SK-N-SH treated with all-trans-retinoic acid at 6 μM for 48 hours (cell line): Measurements from ENCODE around the gene MAPK12.
A peak's percentile ranks its signal among the peaks of the same experiment; 100 is the strongest.

ENCODE experiments used
- ATAC-seq: fragments of 200-7000 bp; cut with Tn5 transposase; 3 replicates; pipeline ENCODE4 v1.9.1; 2020; ENCODE audit warnings: mild to moderate bottlenecking, moderate library complexity
- BACH2 ChIP-seq: fragments of 250-450 bp; sonication (Bioruptor Pico); IDR thresholded peaks from 2 replicates; pipeline ENCODE4 v1.9.0; 2021; ENCODE audit warnings: mild to moderate bottlenecking, borderline replicate concordance
- CSDC2 ChIP-seq: fragments of 250-450 bp; sonication (Bioruptor Pico); IDR thresholded peaks from 2 replicates; pipeline ENCODE4 v1.5.0; 2020; ENCODE audit warnings: mild to moderate bottlenecking, moderate library complexity
- GLIS3 ChIP-seq: fragments of 250-450 bp; sonication (Bioruptor Pico); IDR thresholded peaks from 2 replicates; pipeline ENCODE4 v1.5.0; 2020; ENCODE audit warnings: mild to moderate bottlenecking, moderate library complexity
- ISL1 ChIP-seq: fragments of 250-450 bp; sonication (Bioruptor Pico); IDR thresholded peaks from 2 replicates; pipeline ENCODE4 v2.1.2; 2022; ENCODE audit warnings: mild to moderate bottlenecking, moderate library complexity
- OSR1 ChIP-seq: fragments of 250-450 bp; sonication (Bioruptor Pico); IDR thresholded peaks from 2 replicates; pipeline ENCODE4 v1.8.0; 2022; ENCODE audit warnings: moderate library complexity, mild to moderate bottlenecking, inconsistent platforms
- PPARA ChIP-seq: fragments of 250-450 bp; sonication (Bioruptor Pico); IDR thresholded peaks from 2 replicates; pipeline ENCODE4 v1.5.0; 2020; ENCODE audit warnings: mild to moderate bottlenecking, borderline replicate concordance
- RARB ChIP-seq: fragments of 250-450 bp; sonication (Bioruptor Pico); IDR thresholded peaks from 2 replicates; pipeline ENCODE4 v1.8.0; 2021; ENCODE audit warnings: mild to moderate bottlenecking, moderate library complexity
- TCF4 ChIP-seq: fragments of 250-450 bp; sonication (Bioruptor Pico); IDR thresholded peaks from 2 replicates; pipeline ENCODE4 v1.8.0; 2021; ENCODE audit warnings: mild to moderate bottlenecking, moderate library complexity, borderline replicate concordance
- TOX ChIP-seq: fragments of 250-450 bp; sonication (Bioruptor Pico); IDR thresholded peaks from 2 replicates; pipeline ENCODE4 v1.8.0; 2021; ENCODE audit warnings: mild to moderate bottlenecking, moderate library complexity, borderline replicate concordance
- ZFP3 ChIP-seq: fragments of 250-450 bp; sonication (Bioruptor Pico); IDR thresholded peaks from 2 replicates; pipeline ENCODE4 v1.5.0; 2020; ENCODE audit warnings: mild to moderate bottlenecking, moderate library complexity
- ZFP30 ChIP-seq: fragments of 450-650 bp; formaldehyde crosslinking; IDR thresholded peaks from 2 replicates; pipeline ENCODE4 v1.5.0; 2022; ENCODE audit warnings: mild to moderate bottlenecking, moderate library complexity
- ZNF565 ChIP-seq: fragments of 450-650 bp; formaldehyde crosslinking; conservative IDR thresholded peaks from 2 replicates; pipeline ENCODE4 v1.5.0; 2020; ENCODE audit warnings: low read depth, mild to moderate bottlenecking, moderate library complexity
- ZNF70 ChIP-seq: fragments of 450-650 bp; formaldehyde crosslinking; IDR thresholded peaks from 2 replicates; pipeline ENCODE4 v1.5.0; 2020; ENCODE audit warnings: mild to moderate bottlenecking, moderate library complexity
- TF ChIP-seq, protein P1 (sequence below): fragments of 250-450 bp; sonication (Bioruptor Pico); IDR thresholded peaks from 2 replicates; pipeline ENCODE4 v1.5.1; 2020; ENCODE audit warnings: low read depth, mild to moderate bottlenecking, moderate library complexity
- TF ChIP-seq, protein P2 (sequence below): fragments of 250-450 bp; sonication (Bioruptor Pico); IDR thresholded peaks from 2 replicates; pipeline ENCODE4 v1.5.0; 2020; ENCODE audit warnings: mild to moderate bottlenecking, moderate library complexity
- TF ChIP-seq, protein P3 (sequence below): fragments of 250-450 bp; sonication (Bioruptor Pico); IDR thresholded peaks from 2 replicates; pipeline ENCODE4 v1.8.0; 2020; ENCODE audit warnings: mild to moderate bottlenecking, moderate library complexity, borderline replicate concordance
- TF ChIP-seq, protein P4 (sequence below): fragments of 250-450 bp; sonication (Bioruptor Pico); IDR thresholded peaks from 2 replicates; pipeline ENCODE4 v1.5.1; 2021; ENCODE audit warnings: mild to moderate bottlenecking, moderate library complexity
- TF ChIP-seq, protein P5 (sequence below): fragments of 250-450 bp; sonication (Bioruptor Pico); IDR thresholded peaks from 2 replicates; pipeline ENCODE4 v1.8.0; 2021; ENCODE audit warnings: low read depth, mild to moderate bottlenecking, moderate library complexity, borderline replicate concordance

MAPK12 gene

DNA sequence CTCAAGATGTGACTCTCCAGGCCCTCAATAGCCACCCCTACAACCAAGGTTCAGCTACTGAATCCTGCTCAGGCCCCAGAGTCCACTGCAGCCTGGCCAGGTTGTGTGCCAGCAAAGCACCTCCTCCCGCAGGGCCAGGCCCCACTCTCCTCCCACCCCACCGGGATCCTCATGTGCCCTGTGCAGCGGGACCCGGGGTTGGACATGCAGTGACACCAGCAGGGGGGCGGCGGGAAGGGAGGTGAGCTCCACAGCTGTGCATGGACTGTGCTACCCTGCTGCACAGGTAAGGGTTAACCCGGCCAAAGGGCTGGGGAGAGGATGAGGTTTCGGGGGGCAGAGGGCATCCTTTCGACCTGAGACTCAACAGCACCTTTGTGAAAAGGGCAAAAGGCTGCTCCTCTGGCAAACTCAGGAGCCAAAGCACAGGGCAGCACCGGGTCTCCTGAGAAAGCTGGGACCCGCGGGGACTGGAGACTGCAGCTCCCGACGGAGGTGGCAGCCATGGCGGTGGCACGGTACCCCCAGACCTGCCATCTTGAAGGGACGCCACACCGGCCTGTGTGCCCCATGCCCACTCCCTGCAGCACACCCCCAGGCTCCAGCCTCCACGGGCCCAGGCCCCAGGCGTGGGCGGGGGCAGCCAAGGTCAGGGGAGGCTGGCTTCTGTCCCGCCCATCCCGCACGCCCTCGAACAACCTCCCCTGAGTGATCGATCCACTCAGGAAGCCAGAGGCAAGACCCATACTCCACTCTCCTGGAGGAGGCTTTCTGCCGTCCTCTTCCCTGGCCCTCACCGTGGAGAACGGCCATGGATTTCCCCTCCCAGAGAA lies 35.4 kb upstream of the MAPK12 start (continued):
- TF ChIP-seq TOX = no peak
- no peak for TF ChIP-seq ISL1 (CRISPR knock-in tag)
- TF ChIP-seq, protein P1, sequence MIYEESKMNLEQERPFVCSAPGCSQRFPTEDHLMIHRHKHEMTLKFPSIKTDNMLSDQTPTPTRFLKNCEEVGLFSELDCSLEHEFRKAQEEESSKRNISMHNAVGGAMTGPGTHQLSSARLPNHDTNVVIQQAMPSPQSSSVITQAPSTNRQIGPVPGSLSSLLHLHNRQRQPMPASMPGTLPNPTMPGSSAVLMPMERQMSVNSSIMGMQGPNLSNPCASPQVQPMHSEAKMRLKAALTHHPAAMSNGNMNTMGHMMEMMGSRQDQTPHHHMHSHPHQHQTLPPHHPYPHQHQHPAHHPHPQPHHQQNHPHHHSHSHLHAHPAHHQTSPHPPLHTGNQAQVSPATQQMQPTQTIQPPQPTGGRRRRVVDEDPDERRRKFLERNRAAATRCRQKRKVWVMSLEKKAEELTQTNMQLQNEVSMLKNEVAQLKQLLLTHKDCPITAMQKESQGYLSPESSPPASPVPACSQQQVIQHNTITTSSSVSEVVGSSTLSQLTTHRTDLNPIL (CRISPR knock-in tag) = no peak

DNA sequence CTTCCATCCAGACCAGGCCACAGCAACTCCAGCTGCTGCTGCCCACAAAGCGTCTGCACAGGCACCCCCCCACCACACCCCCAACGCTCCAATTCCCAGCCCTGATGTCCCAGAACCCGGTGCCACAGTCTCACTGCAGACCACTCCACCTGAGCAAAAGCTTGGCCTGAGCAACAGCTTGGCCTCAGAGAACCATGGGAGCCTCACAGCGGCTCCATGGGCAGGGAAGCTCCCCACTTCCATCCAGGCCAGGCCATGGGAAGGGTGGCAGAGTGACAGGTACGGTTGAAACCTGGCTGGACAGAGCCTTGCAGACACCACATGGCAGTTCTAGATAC lies 32.8 kb upstream of the MAPK12 start:
- TF ChIP-seq, protein P2, sequence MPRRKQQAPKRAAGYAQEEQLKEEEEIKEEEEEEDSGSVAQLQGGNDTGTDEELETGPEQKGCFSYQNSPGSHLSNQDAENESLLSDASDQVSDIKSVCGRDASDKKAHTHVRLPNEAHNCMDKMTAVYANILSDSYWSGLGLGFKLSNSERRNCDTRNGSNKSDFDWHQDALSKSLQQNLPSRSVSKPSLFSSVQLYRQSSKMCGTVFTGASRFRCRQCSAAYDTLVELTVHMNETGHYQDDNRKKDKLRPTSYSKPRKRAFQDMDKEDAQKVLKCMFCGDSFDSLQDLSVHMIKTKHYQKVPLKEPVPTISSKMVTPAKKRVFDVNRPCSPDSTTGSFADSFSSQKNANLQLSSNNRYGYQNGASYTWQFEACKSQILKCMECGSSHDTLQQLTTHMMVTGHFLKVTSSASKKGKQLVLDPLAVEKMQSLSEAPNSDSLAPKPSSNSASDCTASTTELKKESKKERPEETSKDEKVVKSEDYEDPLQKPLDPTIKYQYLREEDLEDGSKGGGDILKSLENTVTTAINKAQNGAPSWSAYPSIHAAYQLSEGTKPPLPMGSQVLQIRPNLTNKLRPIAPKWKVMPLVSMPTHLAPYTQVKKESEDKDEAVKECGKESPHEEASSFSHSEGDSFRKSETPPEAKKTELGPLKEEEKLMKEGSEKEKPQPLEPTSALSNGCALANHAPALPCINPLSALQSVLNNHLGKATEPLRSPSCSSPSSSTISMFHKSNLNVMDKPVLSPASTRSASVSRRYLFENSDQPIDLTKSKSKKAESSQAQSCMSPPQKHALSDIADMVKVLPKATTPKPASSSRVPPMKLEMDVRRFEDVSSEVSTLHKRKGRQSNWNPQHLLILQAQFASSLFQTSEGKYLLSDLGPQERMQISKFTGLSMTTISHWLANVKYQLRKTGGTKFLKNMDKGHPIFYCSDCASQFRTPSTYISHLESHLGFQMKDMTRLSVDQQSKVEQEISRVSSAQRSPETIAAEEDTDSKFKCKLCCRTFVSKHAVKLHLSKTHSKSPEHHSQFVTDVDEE (CRISPR knock-in tag) = no peak
- TF ChIP-seq OSR1 (CRISPR knock-in tag) = no peak
- TF ChIP-seq PPARA = no peak
- TF ChIP-seq ZNF70 = no peak
- no peak for TF ChIP-seq RARB (CRISPR knock-in tag)
- TF ChIP-seq ISL1 (CRISPR knock-in tag) = no peak
- TF ChIP-seq, all 23 proteins: peak for 0
- peak; percentile 5; the same call in 2 of the 3 replicates for ATAC-seq

DNA sequence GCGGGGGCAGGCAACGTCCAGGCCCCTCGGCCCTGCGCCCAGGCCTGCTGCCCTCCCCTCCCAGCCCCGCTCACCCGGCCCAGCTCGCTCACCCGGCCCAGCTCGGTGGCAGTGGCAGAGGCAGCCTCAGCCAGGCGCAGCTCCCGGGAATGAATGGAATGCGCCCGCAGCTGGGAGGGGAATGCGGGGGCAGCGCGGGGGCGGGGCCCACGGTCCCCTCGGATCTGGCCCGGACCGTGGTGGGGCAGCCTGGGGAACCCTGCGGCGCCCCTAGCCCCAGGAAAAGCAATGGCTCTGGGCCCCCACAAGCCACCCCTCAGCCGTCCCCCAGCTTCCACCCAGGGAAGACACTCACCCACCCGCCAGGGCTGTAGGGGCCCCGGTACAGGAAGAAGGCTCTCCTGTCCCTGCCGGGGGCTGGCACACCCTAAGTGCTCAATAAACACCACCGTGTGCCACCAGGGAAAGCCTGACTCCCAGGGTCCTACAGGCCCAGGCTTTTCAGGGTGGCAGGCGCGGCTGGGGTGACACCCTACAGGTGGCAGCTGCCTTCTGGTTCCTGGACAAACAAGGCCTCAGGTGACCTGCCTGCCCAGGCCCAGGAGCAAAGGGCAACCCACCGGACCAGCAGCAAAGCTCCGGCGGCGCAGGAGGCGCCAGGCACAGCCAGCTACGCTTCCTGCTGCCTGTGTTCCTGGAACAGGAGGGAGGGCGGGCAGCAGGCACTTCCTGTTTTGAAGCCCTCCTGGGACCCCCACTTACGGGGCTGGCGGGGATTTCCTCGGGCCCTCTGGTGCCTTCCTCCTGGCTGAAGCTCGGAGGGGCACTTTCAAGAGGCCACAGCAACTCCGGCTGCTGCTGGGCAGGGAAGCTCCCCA lies 32.2 kb upstream of the MAPK12 start:
- TF ChIP-seq, protein P3, sequence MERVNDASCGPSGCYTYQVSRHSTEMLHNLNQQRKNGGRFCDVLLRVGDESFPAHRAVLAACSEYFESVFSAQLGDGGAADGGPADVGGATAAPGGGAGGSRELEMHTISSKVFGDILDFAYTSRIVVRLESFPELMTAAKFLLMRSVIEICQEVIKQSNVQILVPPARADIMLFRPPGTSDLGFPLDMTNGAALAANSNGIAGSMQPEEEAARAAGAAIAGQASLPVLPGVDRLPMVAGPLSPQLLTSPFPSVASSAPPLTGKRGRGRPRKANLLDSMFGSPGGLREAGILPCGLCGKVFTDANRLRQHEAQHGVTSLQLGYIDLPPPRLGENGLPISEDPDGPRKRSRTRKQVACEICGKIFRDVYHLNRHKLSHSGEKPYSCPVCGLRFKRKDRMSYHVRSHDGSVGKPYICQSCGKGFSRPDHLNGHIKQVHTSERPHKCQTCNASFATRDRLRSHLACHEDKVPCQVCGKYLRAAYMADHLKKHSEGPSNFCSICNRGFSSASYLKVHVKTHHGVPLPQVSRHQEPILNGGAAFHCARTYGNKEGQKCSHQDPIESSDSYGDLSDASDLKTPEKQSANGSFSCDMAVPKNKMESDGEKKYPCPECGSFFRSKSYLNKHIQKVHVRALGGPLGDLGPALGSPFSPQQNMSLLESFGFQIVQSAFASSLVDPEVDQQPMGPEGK = peak; percentile 89; the same call in 1 of the 2 replicates
- no peak for TF ChIP-seq RARB (CRISPR knock-in tag)
- ATAC-seq = peak; percentile 92

DNA sequence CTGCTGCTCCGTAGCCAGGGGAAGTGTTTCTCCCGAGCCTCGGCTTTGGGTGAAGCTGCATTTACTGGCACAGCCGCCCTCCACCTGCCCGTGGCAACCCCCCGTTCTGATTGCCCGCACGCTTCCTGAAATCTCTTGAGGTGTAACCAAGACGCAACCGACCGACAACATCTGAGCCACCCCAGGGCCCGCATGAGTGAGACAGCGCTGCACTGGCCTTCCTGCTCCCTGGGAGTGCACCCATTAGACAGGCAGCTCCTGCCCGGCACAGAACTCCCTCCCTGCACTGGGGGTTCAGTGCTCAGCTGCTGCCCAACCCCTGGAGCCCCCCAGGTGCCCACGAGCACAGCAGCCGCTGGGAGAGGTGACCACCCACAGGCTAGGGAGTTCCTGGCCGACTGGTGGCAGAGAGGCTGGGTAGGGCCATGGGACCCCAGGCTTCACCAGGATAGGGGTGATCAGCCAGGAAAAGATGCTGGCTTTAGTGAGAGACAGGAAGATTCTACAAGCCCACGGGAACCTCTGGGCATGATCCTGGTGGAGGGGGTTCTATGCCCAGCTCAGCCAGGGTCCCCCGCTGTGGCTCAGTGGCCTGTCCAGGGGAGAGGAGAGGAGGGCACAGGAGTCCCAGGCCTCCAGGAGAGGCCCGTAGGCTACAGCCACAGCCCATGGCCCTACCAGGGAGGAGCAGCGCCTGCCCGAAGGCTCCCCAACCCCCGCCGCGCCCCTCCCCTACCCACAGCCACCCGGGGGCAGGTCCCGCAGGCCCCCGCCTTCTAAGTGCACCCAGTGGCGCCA lies 31.4 kb upstream of the MAPK12 start:
- peak; percentile 57; the same call in 2 of the 3 replicates for ATAC-seq
- no peak for TF ChIP-seq CSDC2 (CRISPR knock-in tag)
- TF ChIP-seq TCF4 (CRISPR knock-in tag) = no peak
- no peak for TF ChIP-seq ZNF70
- TF ChIP-seq, protein P4, sequence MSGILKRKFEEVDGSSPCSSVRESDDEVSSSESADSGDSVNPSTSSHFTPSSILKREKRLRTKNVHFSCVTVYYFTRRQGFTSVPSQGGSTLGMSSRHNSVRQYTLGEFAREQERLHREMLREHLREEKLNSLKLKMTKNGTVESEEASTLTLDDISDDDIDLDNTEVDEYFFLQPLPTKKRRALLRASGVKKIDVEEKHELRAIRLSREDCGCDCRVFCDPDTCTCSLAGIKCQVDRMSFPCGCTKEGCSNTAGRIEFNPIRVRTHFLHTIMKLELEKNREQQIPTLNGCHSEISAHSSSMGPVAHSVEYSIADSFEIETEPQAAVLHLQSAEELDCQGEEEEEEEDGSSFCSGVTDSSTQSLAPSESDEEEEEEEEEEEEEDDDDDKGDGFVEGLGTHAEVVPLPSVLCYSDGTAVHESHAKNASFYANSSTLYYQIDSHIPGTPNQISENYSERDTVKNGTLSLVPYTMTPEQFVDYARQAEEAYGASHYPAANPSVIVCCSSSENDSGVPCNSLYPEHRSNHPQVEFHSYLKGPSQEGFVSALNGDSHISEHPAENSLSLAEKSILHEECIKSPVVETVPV (CRISPR knock-in tag) = no peak
- TF ChIP-seq BACH2 (CRISPR knock-in tag) = no peak
- TF ChIP-seq ZFP30 (CRISPR knock-in tag) = no peak
- no peak for TF ChIP-seq ZNF565
- TF ChIP-seq RARB (CRISPR knock-in tag) = no peak
- TF ChIP-seq, protein P3 = no peak
- TF ChIP-seq PPARA = no peak
- TF ChIP-seq, protein P5, sequence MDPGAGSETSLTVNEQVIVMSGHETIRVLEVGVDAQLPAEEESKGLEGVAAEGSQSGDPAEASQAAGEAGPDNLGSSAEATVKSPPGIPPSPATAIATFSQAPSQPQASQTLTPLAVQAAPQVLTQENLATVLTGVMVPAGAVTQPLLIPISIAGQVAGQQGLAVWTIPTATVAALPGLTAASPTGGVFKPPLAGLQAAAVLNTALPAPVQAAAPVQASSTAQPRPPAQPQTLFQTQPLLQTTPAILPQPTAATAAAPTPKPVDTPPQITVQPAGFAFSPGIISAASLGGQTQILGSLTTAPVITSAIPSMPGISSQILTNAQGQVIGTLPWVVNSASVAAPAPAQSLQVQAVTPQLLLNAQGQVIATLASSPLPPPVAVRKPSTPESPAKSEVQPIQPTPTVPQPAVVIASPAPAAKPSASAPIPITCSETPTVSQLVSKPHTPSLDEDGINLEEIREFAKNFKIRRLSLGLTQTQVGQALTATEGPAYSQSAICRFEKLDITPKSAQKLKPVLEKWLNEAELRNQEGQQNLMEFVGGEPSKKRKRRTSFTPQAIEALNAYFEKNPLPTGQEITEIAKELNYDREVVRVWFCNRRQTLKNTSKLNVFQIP (CRISPR knock-in tag) = no peak
- TF ChIP-seq ISL1 (CRISPR knock-in tag) = no peak
- TF ChIP-seq OSR1 (CRISPR knock-in tag) = no peak
- no peak for TF ChIP-seq GLIS3 (CRISPR knock-in tag)
- TF ChIP-seq ZFP3 (CRISPR knock-in tag) = no peak
